Keratinocyte (primary cell): ENCODE results near the gene NOTUM. TPM values are rescaled to one million over a fixed set of nuclear protein-coding genes. Genes with fewer than 3 reads are reported as not detected.
A peak's percentile ranks its signal among the peaks of the same experiment; 100 is the strongest.

Experiments
- DNase-seq: peaks from one replicate; pipeline ENCODE4 v3.0.0-alpha.2; 2011; ENCODE audit warnings: low read depth, missing footprints, low spot score
- FAIRE-seq: peaks from 2 replicates; lab custom pipeline; 2011; peaks lifted over from hg19 to GRCh38; lab: Jason Lieb, UNC
- H2AFZ ChIP-seq: 2 replicates; pipeline ENCODE4 v1.6.0; 2012; ENCODE audit warnings: low read length, control low read depth, inconsistent platforms; ENCODE audit not compliant: control insufficient read depth
- H3K27ac ChIP-seq: 2 replicates; pipeline ENCODE4 v1.5.1; 2011; ENCODE audit warnings: low read length; ENCODE audit not compliant: control insufficient read depth, insufficient read depth
- H3K27me3 ChIP-seq: 3 replicates; pipeline ENCODE4 v1.6.0; 2011; ENCODE audit warnings: low read length; ENCODE audit not compliant: control insufficient read depth, insufficient read depth; ENCODE audit errors: extremely low read depth
- H3K36me3 ChIP-seq, 2 experiments: 2 replicates in 1 of 2; 3 replicates in 1 of 2; pipeline ENCODE4 v1.5.1; 2011; ENCODE audit warnings: low read length in 2 of 2, mild to moderate bottlenecking in 1 of 2; ENCODE audit not compliant: control insufficient read depth in 2 of 2, insufficient read depth in 2 of 2; ENCODE audit errors: extremely low read depth in 1 of 2
- H3K4me1 ChIP-seq: 3 replicates; pipeline ENCODE4 v1.5.1; 2011; ENCODE audit warnings: low read length; ENCODE audit not compliant: control insufficient read depth, insufficient read depth; ENCODE audit errors: extremely low read depth
- H3K4me2 ChIP-seq: 3 replicates; pipeline ENCODE4 v1.6.0; 2011; ENCODE audit warnings: low read depth, low read length; ENCODE audit not compliant: control insufficient read depth, insufficient read depth; ENCODE audit errors: extremely low read depth
- H3K4me3 ChIP-seq, 3 experiments: fragments of 200-600 bp in 1 of 3; sonication (generic) in 1 of 3; 2 replicates in 2 of 3; 3 replicates in 1 of 3; pipeline ENCODE4 v1.5.1; 2011 to 2016; ENCODE audit warnings: low read length in 3 of 3, mild to moderate bottlenecking in 3 of 3, control low read depth in 2 of 3, inconsistent platforms in 1 of 3, low read depth in 1 of 3, mixed read lengths in 1 of 3, mixed run types in 1 of 3, moderate library complexity in 1 of 3; ENCODE audit not compliant: control insufficient read depth in 2 of 3, insufficient read depth in 2 of 3; ENCODE audit errors: extremely low read depth in 1 of 3
- H3K79me2 ChIP-seq: 2 replicates; pipeline ENCODE4 v1.6.0; 2012; ENCODE audit warnings: low read length; ENCODE audit not compliant: control insufficient read depth, insufficient read depth
- H3K9ac ChIP-seq: 3 replicates; pipeline ENCODE4 v1.6.0; 2011; ENCODE audit warnings: low read length; ENCODE audit not compliant: control insufficient read depth, insufficient read depth; ENCODE audit errors: extremely low read depth
- H3K9me1 ChIP-seq: 3 replicates; pipeline ENCODE4 v1.6.0; 2011; ENCODE audit warnings: low read length; ENCODE audit not compliant: control insufficient read depth, insufficient read depth; ENCODE audit errors: extremely low read depth
- H3K9me3 ChIP-seq: 2 replicates; pipeline ENCODE4 v1.5.1; 2012; ENCODE audit warnings: low read depth, low read length; ENCODE audit not compliant: control insufficient read depth
- H4K20me1 ChIP-seq: 3 replicates; pipeline ENCODE4 v1.6.0; 2011; ENCODE audit warnings: low read length; ENCODE audit not compliant: control insufficient read depth, insufficient read depth; ENCODE audit errors: extremely low read depth
- CTCF ChIP-seq, 3 experiments: IDR thresholded peaks in 1 of 3; conservative IDR thresholded peaks in 1 of 3; optimal IDR thresholded peaks in 1 of 3; 2 replicates in 2 of 3; 3 replicates in 1 of 3; pipeline versions ENCODE3 to v1.5.1; 2011; ENCODE audit warnings: low read length in 3 of 3, mild to moderate bottlenecking in 3 of 3, moderate library complexity in 2 of 3, control low read depth in 1 of 3, inconsistent platforms in 1 of 3; ENCODE audit not compliant: insufficient read depth in 2 of 3; ENCODE audit errors: extremely low read depth in 1 of 3
- EZH2 ChIP-seq: IDR thresholded peaks from one replicate; pipeline ENCODE4 v1.6.1; 2012; ENCODE audit warnings: inconsistent platforms, mild to moderate bottlenecking, low read length, moderate library complexity
- dilution Hi-C: fragments of 300-500 bp; cut with MboI; formaldehyde crosslinking; loops from one replicate; pipeline ENCODE4 v1.7.0; 2020; ENCODE audit warnings: low sequenced_read_pairs; ENCODE audit not compliant: extremely low pct_ligation_motif_present
- polyA plus RNA-seq, 5 experiments: library from polyadenylated mRNA; depleted of rRNA in 3 of 5; stranded (reverse) in 3 of 5; stranded (forward) in 1 of 5; unstranded in 1 of 5; fragments of >200 nt; gene quantifications; 1 replicate in 1 of 5; 2 replicates in 3 of 5; 3 replicates in 1 of 5; pipeline versions ENCODE4 v1.2.1 to v1.2.3, GENCODE V29; 2011 to 2012; ENCODE audit warnings: missing spikeins in 2 of 5, low read depth in 1 of 5, low replicate concordance in 1 of 5

NOTUM gene
- polyA plus RNA-seq, 1 donor (not counting 4 experiments of a cell fraction or from before 2014, with no cell fraction given), result not detected

DNA sequence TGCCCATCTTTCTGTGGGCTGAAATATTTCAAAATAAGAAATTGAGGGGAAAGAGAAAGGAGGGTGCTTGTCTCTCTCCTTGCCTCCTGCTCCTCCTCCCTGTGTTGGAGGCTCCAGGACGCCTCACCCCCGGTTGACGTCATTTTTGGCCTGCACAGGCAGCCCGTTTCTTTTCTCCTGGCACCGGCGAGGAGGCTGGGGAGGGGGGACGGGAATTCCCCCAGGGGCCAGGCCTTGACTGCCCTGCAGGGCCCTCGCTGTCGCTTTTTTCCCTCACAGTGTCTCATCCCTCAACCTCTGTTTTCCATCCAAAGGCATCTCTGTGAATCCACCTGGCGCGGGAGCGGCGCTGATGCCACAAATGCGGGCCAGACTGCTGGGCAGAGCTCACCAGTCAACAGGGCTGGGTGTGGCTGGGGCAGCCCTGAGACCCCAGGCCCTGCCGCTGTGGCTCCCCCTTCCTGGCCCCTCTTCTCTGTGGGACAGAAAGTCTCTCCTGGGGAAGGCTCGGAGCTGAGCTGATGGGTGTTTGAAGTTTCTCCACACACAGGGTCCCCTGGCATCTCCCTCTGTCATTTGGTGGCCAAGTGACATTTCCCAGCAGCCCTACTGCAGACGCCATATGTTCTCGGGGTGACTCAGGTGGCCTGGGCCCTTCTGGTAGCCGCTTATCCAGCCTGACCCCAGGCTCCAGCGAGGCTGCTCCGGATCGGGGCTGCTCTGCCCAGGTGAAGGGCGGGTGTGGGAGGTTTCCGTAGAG lies 45.7 kb upstream of the NOTUM start:
- Histone ChIP-seq H3K79me2 (no peaks in the 10 kb centered on the region), H4K20me1 (no peaks in the 10 kb centered on the region), H3K4me3 (no peak overlapping the region), H2AFZ (no peak overlapping the region), H3K9ac (peak overlapping the region; percentile 46), H3K4me2 (peak overlapping the region; percentile 49), H3K27me3 (no peaks in the 10 kb centered on the region), H3K27ac (no peak overlapping the region), H3K9me1 (peaks cover 2% of the 10 kb centered on the region), H3K36me3 (no peaks in the 10 kb centered on the region), H3K9me3 (no peaks in the 10 kb centered on the region), H3K4me1 (peaks cover 32% of the 10 kb centered on the region)
- dilution Hi-C loops, result no loop called here
- FAIRE-seq (no peak), DNase-seq (no peak)
- TF ChIP-seq EZH2 (no peak), CTCF (optimal IDR thresholded peaks at IDR 0.05 in 1 of 3, IDR thresholded peaks at IDR 0.05 in 1 of 3, conservative IDR thresholded peaks at IDR 0.05 in 1 of 3; ENCODE audit: extremely low read depth in 1 of 3, insufficient read depth in 2 of 3, low read length in 3 of 3) (no peak)

DNA sequence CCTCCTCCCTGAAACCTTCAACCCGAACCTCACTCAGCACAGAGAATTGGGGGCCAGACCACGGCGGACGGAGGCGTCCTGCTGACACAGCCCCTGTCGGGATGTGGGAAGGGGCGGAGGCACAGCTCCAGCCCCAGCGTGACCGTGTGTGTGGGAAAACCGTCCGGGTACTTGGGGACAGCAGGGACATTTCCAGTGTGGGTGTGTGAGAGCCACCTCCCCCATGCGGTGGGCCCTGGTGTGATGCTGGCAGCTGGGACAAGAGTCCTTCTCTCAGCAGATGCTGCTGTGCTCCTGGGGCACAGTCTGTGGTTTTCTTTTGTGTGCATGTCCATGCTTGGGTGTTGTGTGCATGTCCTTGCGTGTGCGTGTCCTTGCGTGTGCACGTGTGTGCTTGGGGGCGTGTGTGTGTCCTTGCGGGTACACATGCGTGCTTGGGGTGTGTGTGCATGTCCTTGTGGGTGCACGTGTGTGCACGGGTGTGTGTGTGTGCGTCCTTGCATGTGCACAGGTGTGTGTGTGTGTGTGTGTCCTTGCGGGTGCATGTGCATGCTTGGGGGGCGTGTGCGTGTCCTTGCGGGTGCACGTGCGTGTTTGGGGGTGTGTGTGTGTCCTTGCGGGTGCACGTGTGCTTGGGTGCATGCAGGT lies 44.8 kb upstream of the NOTUM start:
- Histone ChIP-seq H2AFZ (no peak overlapping the region), H3K36me3 (no peaks in the 10 kb centered on the region), H3K9ac (no peak overlapping the region), H3K27me3 (no peaks in the 10 kb centered on the region), H3K9me3 (no peaks in the 10 kb centered on the region), H3K4me1 (peaks cover 32% of the 10 kb centered on the region), H3K4me3 (no peak overlapping the region), H3K27ac (no peak overlapping the region), H3K4me2 (peak overlapping the region; percentile 49), H4K20me1 (no peaks in the 10 kb centered on the region), H3K79me2 (no peaks in the 10 kb centered on the region), H3K9me1 (peaks cover 2% of the 10 kb centered on the region)
- no peak for DNase-seq
- dilution Hi-C loops, result no loop called here
- no peak for FAIRE-seq
- no peak for TF ChIP-seq CTCF (optimal IDR thresholded peaks at IDR 0.05 in 1 of 3, IDR thresholded peaks at IDR 0.05 in 1 of 3, conservative IDR thresholded peaks at IDR 0.05 in 1 of 3; ENCODE audit: extremely low read depth in 1 of 3, insufficient read depth in 2 of 3, low read length in 3 of 3)
- TF ChIP-seq EZH2, result no peak
